Inferior parietal cortex (tissue), 1 donor: ENCODE data around the gene OXTR.

Source experiments
- DNase-seq: peaks from one replicate; pipeline ENCODE4 v3.0.0-alpha.2; 2016; ENCODE audit errors: extremely low spot score

OXTR gene

GRCh38 chr3:8767667-8768363 is 1.6 kb downstream of the OXTR start:
- no peak for DNase-seq

- no peak for DNase-seq
These were observed 2.2 kb downstream of the OXTR start for GRCh38 chr3:8767256-8767666.

GRCh38 chr3:8766148-8766547 is 3.3 kb downstream of the OXTR start:
- DNase-seq = no peak

- DNase-seq = no peak
These were observed 3.9 kb downstream of the OXTR start for GRCh38 chr3:8765528-8765927.

- DNase-seq = no peak
These were observed 4.9 kb downstream of the OXTR start for GRCh38 chr3:8764528-8764927.

- DNase-seq = no peak
These were observed 6.6 kb downstream of the OXTR start for GRCh38 chr3:8762607-8763377.

- DNase-seq = no peak
These were observed 7.5 kb downstream of the OXTR start for GRCh38 chr3:8761866-8762265.

- DNase-seq = no peak
These were observed 8.9 kb downstream of the OXTR start for GRCh38 chr3:8760506-8760905.

- DNase-seq = no peak
These were observed 9.3 kb downstream of the OXTR start for GRCh38 chr3:8760091-8760490.

- no peak for DNase-seq
These were observed 10.2 kb downstream of the OXTR start for GRCh38 chr3:8759038-8759707.

- no peak for DNase-seq
These were observed 11.6 kb downstream of the OXTR start for GRCh38 chr3:8757551-8758518.

- DNase-seq = no peak
These were observed 12.7 kb downstream of the OXTR start for GRCh38 chr3:8756671-8757070.

GRCh38 chr3:8755564-8756237 is 13.7 kb downstream of the OXTR start:
- DNase-seq = no peak

GRCh38 chr3:8755097-8755496 is 14.3 kb downstream of the OXTR start:
- no peak for DNase-seq

GRCh38 chr3:8752832-8753231 is 16.6 kb downstream of the OXTR start:
- no peak for DNase-seq

- no peak for DNase-seq
These were observed 20.1 kb downstream of the OXTR start for GRCh38 chr3:8749316-8749715.

GRCh38 chr3:8746780-8747345 is 22.6 kb downstream of the OXTR start:
- DNase-seq = no peak

GRCh38 chr3:8745619-8746370 is 23.6 kb downstream of the OXTR start:
- no peak for DNase-seq

GRCh38 chr3:8743911-8744310 is 25.5 kb downstream of the OXTR start:
- DNase-seq = no peak

GRCh38 chr3:8743021-8743601 is 26.3 kb downstream of the OXTR start:
- DNase-seq = no peak
